Nephron progenitor cell (in vitro differentiated cells): ENCODE measurements around the gene EVL.
A peak's percentile ranks its signal among the peaks of the same experiment; 100 is the strongest.

Experiments used
- DNase-seq: peaks from one replicate; pipeline ENCODE4 v3.0.0; 2021
- H3K27ac Mint-ChIP-seq: 2 replicates; pipeline ENCODE4 v1.8.0; 2021; ENCODE audit warnings: mild to moderate bottlenecking, moderate library complexity, mixed read lengths
- H3K27me3 Mint-ChIP-seq: 2 replicates; pipeline ENCODE4 v1.8.0; 2021; ENCODE audit warnings: mild to moderate bottlenecking, low read depth, mixed read lengths; ENCODE audit not compliant: poor library complexity
- H3K36me3 Mint-ChIP-seq: 2 replicates; pipeline ENCODE4 v1.8.0; 2021; ENCODE audit warnings: low read depth, mixed read lengths
- H3K4me1 Mint-ChIP-seq: 2 replicates; pipeline ENCODE4 v1.8.0; 2021; ENCODE audit warnings: mixed read lengths
- H3K4me3 Mint-ChIP-seq: 2 replicates; pipeline ENCODE4 v1.8.0; 2021; ENCODE audit warnings: mild to moderate bottlenecking, moderate library complexity, mixed read lengths
- H3K9me3 Mint-ChIP-seq: 2 replicates; pipeline ENCODE4 v1.8.0; 2021; ENCODE audit warnings: mild to moderate bottlenecking, moderate library complexity, mixed read lengths
- TF ChIP-seq, protein P1 (sequence below): fragments of 200-600 bp; sonication (generic); IDR thresholded peaks from 2 replicates; pipeline ENCODE4 v1.5.0; 2021; ENCODE audit warnings: antibody characterized with exemption

Gene EVL, protein sequence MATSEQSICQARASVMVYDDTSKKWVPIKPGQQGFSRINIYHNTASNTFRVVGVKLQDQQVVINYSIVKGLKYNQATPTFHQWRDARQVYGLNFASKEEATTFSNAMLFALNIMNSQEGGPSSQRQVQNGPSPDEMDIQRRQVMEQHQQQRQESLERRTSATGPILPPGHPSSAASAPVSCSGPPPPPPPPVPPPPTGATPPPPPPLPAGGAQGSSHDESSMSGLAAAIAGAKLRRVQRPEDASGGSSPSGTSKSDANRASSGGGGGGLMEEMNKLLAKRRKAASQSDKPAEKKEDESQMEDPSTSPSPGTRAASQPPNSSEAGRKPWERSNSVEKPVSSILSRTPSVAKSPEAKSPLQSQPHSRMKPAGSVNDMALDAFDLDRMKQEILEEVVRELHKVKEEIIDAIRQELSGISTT

DNA sequence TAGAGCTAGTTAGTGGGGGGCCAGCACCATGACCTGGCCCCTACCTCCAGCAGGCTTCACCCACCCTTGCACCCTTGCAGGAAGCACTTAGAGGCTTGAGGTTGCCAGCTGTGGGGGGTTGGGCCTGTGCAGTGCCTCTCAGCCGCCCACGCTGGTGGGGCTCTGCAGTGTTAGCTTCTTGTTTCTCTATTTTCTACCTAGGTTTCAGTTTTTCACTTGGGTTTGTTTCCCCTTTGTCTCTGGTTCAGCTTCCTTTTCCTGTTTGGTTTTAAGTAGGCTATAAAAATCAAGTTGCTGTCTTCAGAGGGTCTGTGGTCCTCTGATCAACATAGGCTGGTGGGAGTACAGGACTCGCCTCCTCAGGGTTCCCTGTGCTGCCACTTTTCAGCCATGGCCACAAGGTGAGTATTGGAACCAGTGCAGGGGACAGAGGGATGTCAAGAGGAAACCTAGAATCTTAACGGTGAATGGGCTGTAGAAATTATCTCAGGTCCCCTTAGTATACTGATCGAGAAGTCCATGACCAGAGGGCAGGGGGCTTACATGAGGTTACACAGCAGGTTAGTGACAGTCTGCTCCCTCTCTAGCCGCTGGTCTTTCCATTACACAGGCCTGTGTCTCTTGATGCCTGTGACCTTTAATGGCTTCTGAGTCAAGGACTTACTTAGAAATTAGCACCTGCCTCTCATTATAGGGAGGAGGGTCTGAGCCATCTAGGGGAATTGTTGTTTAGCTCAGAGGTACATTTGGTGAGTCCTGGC is at the start of gene EVL:
TSS of gene EVL (plus strand) at position 312 of the 761 bp plus-strand sequence. CDS start at position 391, 79 bp downstream.
- H3K9me3 Mint-ChIP-seq, result peaks cover 5% of the 10 kb centered on the region
- H3K27me3 Mint-ChIP-seq, result peaks cover 2% of the 10 kb centered on the region
- H3K36me3 Mint-ChIP-seq, result peaks cover 10% of the 10 kb centered on the region
- no peak for DNase-seq
- H3K27ac Mint-ChIP-seq, result peak within 1 kb of the TSS; percentile 72
- H3K4me3 Mint-ChIP-seq, result no peak within 1 kb of the TSS
- peaks cover 58% of the 10 kb centered on the region for H3K4me1 Mint-ChIP-seq
- TF ChIP-seq, protein P1, sequence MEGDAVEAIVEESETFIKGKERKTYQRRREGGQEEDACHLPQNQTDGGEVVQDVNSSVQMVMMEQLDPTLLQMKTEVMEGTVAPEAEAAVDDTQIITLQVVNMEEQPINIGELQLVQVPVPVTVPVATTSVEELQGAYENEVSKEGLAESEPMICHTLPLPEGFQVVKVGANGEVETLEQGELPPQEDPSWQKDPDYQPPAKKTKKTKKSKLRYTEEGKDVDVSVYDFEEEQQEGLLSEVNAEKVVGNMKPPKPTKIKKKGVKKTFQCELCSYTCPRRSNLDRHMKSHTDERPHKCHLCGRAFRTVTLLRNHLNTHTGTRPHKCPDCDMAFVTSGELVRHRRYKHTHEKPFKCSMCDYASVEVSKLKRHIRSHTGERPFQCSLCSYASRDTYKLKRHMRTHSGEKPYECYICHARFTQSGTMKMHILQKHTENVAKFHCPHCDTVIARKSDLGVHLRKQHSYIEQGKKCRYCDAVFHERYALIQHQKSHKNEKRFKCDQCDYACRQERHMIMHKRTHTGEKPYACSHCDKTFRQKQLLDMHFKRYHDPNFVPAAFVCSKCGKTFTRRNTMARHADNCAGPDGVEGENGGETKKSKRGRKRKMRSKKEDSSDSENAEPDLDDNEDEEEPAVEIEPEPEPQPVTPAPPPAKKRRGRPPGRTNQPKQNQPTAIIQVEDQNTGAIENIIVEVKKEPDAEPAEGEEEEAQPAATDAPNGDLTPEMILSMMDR, result no peak

DNA sequence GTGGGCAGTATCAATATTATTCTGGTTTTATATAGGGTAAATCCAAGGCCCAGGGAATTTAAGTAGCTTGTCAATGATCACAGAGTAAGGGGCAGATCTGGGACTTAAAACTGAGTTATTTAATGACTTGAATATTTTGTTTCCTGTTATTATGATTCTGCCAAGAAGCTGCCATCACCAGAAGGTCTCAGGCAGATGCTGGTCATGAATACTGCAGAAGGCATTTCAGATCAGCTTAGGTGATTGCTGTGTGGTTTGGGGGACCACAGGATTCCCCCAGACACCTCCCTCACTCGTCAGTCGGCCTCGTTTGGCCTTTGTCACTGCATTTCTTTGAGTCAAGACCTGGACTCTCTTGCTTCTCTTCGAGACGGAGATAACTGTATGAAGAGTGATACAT is 47.7 kb upstream of the EVL start:
- Mint-ChIP-seq H3K4me1 (peaks cover 76% of the 10 kb centered on the region), H3K4me3 (no peak overlapping the region), H3K36me3 (peaks cover 35% of the 10 kb centered on the region), H3K27ac (peak overlapping the region; percentile 92), H3K27me3 (peaks cover 9% of the 10 kb centered on the region), H3K9me3 (peaks cover 16% of the 10 kb centered on the region)
- TF ChIP-seq, protein P1, result no peak
- no peak for DNase-seq

DNA sequence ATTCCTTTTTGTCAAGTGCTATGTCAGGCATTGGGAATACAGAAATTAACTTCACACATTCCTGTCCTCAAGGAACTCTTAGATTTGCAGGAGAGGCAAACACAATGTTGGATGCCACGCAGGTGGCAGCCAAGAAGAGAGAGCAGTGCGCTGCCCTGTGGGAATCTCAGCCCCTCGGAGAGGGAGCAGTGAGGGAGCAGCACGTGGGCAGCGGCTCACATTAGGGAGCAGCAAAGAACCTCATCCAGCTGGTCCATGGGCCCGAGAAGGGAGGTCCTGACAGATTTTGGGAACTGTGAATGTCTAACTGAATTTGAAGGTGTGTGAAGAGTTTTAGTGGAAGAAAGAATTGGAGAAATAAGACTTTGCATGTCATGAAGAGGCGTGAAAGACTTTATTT is 47.2 kb upstream of the EVL start:
- Mint-ChIP-seq H3K27ac (peak overlapping the region; percentile 92), H3K36me3 (peaks cover 30% of the 10 kb centered on the region), H3K27me3 (peaks cover 9% of the 10 kb centered on the region), H3K9me3 (peaks cover 14% of the 10 kb centered on the region), H3K4me1 (peaks cover 78% of the 10 kb centered on the region), H3K4me3 (peak overlapping the region; percentile 62)
- TF ChIP-seq, protein P1, result no peak
- DNase-seq, result no peak

DNA sequence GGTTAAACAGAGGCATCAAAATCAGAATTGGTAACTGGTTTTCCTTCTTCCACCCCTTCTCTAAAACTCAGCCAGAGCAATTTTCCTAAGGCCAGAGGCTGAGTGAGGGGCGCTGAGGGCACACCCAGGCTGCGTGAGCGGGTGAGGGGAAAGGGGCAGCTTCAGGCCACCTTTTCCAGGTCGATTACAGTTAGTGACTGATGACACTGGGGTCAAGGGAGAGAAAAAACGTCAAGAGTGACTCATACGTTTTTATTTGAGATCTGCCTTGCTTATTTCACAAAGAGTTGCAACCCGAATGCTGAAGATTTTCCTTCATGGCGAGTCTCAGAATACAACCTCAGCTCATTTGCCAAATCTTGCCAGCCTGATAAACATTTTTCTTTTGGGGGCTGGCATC is 46.7 kb upstream of the EVL start:
- H3K36me3 Mint-ChIP-seq, result peaks cover 26% of the 10 kb centered on the region
- H3K27me3 Mint-ChIP-seq, result peaks cover 9% of the 10 kb centered on the region
- H3K27ac Mint-ChIP-seq, result peak overlapping the region; percentile 92
- DNase-seq, result no peak
- H3K4me1 Mint-ChIP-seq, result peaks cover 79% of the 10 kb centered on the region
- H3K9me3 Mint-ChIP-seq, result peaks cover 10% of the 10 kb centered on the region
- peak overlapping the region; percentile 62 for H3K4me3 Mint-ChIP-seq
- TF ChIP-seq, protein P1, result no peak

DNA sequence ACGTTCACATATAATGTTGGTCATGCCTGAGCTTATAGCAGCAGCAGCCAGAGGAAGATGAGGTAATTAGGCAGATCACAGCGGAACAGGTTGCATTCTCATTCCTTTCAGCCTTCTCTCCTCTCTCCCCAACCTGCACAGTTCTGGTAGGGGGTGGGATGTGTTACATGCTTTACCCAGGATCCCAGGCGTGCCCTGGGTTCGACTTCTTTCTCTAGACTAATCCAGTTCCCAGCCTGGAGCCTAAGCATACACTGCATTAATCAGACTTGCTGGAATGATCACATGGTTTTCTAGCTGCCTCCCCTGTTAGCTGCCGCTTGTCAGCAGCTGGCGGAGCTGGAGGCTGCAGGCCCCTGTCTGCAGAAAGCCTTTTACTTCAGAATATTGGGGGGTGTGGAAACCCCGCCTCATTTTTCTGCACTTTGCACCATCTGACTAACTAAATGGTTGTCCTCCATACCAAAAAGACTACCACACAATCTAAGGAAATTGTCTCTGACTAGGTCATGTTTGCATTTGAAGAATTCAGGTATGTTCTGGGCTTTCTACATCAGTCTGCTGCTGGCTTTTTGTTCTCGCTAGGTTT is 46.0 kb upstream of the EVL start:
- Mint-ChIP-seq H3K27ac (peak overlapping the region; percentile 99), H3K4me1 (peaks cover 86% of the 10 kb centered on the region), H3K27me3 (peaks cover 9% of the 10 kb centered on the region), H3K4me3 (peak overlapping the region; percentile 68), H3K9me3 (peaks cover 4% of the 10 kb centered on the region), H3K36me3 (peaks cover 20% of the 10 kb centered on the region)
- TF ChIP-seq, protein P1, result no peak
- DNase-seq, result peak; percentile 19
